Posterior cingulate gyrus (tissue), 11 donors: Measurements from ENCODE around the gene TMEM126A.

Experiments
- DNase-seq, 10 donors: peaks; one replicate each; pipeline versions ENCODE4 v3.0.0 to v3.0.0-alpha.2; 2020 to 2021; ENCODE audit warnings: mixed read lengths in 3 of 10
- intact Hi-C: fragments of 100-400 bp; cut with DNase I; formaldehyde crosslinking; loops from one replicate; pipeline ENCODE4 v1.15.1; 2023

Gene TMEM126A

GRCh38 chr11:85685125-85685819 is 37.5 kb downstream of the TMEM126A start:
- intact Hi-C loops, result no loop called here
- peak in 4 of 10 donors; percentile 12 to 83 (median 44) for DNase-seq

- intact Hi-C loops, result no loop called here
- DNase-seq, result peak; percentile 29 to 93 (median 50)
Measured at GRCh38 chr11:85685820-85686459, 38.2 kb downstream of the TMEM126A start, which contains the start of gene CCDC89. CCDC89 (minus strand) TSS chr11:85686195; CDS start chr11:85686130, 65 bp downstream.

DNA sequence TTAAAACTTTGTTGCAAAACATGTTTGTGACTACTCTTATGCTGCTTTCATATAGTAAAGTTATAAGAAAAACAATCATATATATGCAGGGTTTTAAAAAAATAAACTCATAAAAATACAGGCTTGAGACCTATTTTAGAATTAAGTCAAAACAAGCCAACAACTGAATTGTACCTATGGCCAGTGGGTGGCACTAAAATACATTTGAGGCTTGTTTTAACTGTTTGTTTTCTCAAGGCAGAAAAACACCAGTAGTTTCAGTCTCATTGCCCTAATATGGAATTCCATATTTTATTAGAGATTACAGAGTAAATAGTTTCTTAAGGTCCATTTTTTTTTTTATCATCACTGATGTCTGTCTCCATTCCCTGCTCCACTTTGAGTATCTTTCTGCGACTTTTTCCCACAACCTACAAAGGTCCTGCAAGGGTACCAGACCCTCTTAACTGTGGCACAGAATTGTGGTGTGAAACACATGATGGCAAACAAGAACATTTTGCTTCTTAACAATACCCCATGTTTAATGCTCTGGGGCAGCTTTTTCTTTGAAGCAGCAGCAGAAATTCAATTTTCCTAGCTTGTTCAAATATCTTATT is 46.7 kb downstream of the TMEM126A start:
- intact Hi-C loops, result loop anchor here (2.0 to 5.0 kb wide), 2 partner anchors 133 to 160 kb away; partner anchors contain the start of gene CCDC83
- DNase-seq, result peak in 1 of 10 donors; percentile 20

DNA sequence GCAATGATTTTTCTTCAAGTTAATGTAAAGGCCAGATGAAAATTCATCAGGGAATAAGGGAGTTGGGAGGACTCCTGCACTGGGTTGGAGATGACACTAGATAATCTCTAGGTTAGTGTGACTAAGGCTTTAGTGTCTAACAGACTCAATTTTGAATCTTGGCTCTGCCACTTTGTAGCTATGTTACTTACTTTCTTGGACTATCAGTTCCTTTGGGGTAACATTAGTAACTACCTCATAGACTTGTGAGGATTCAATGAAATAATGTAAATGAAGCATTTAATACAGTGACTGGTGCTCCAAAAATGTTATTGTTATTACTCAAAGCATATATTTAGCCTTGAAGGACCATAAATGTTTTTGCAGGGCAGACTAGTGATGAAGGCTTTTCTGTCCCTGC is 47.8 kb downstream of the TMEM126A start:
- intact Hi-C loops, result loop anchor here (2.0 kb wide), 1 partner anchor 159 kb away; the partner anchor contains the start of gene CCDC83
- DNase-seq, result no peak

DNA sequence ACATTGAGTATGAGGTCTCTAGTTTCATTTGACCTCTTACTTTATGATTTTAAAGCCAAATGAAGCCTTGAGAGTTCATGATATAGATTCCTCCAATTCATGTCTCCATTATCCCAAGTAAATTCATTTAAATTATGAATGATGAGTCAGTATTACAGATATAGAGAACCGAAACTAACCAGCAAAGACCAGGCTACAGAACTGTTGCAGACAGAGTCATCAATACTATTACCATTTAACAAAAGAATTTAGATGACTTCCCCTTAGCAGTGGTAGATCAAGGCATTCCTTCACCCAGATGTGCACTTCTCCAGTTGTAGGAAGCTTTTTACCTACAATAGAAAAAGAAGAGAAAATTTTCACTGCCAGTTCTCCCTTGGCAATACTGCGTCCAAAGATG is 50.0 kb downstream of the TMEM126A start:
- intact Hi-C loops, result no loop called here

GRCh38 chr11:85698195-85698594 is 50.4 kb downstream of the TMEM126A start:
- intact Hi-C loops, result no loop called here
- no peak for DNase-seq

More for the DNA sequence above, 50.0 kb downstream of the TMEM126A start:
- no peak for DNase-seq

DNA sequence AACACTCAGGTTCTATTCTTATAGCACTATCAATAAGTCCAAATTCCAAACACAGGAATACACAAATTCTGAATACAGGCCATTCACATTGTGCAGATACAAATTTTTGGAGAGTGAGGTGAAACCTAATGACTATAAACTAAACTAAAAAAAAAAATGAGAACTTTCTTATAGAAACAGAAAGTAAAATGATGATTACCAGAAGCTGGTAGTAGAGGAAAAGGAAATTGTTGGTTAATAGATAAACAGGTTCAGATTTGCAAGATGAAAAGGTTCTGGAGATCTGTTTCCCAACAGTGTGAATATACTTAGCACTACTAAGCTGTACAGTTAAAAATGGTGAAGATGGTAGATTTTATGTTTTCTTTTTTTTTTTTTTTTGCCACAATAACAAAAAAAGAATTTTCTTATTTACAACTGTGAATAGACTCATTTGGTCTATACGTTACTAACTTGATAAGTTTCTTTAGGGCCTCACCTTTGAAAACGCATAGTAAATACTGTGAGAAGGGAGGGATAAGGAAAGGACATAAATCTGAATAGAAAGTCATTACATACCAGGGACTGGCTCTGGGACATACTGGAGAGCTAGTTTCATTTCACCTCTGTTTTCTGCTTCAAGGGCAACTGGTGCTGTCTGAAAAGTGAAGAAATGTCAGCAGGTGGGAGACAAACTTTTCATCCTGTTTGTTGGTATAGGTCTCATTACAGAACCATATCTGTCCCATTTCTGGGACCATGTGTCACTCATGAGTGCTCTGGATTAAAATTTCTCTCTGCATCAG is 52.4 kb downstream of the TMEM126A start:
- DNase-seq, result no peak
- intact Hi-C loops, result no loop called here

- intact Hi-C loops, result no loop called here
Measured at GRCh38 chr11:85704967-85705366, 57.2 kb downstream of the TMEM126A start.

GRCh38 chr11:85705800-85706199 is 58.0 kb downstream of the TMEM126A start:
- no peak for DNase-seq
- intact Hi-C loops, result no loop called here

More at GRCh38 chr11:85704967-85705366, 57.2 kb downstream of the TMEM126A start:
- no peak for DNase-seq
